Testis (tissue), 3 donors: ENCODE results near the gene ZNF689. TPM values are rescaled to one million over a fixed set of nuclear protein-coding genes. Genes with fewer than 3 reads are reported as not detected.

Experiments
- DNase-seq: peaks from one replicate; pipeline ENCODE4 v3.0.0-alpha.2; 2019
- H3K27ac ChIP-seq, 2 donors: fragments of 200-600 bp; sonication (generic); one replicate each; pipeline ENCODE4 v1.5.1; 2019
- H3K27me3 ChIP-seq: fragments of 200-600 bp; sonication (generic); one replicate; pipeline ENCODE4 v1.5.1; 2019
- H3K36me3 ChIP-seq: fragments of 200-600 bp; sonication (generic); one replicate; pipeline ENCODE4 v1.5.1; 2017; ENCODE audit warnings: low read depth; ENCODE audit errors: missing control alignments
- H3K4me1 ChIP-seq: fragments of 200-600 bp; sonication (generic); one replicate; pipeline ENCODE4 v1.5.1; 2019
- H3K4me3 ChIP-seq, 2 donors: fragments of 200-600 bp; sonication (generic); one replicate each; pipeline ENCODE4 v1.5.1; 2017 to 2019
- H3K9me3 ChIP-seq: fragments of 200-600 bp; sonication (generic); one replicate; pipeline ENCODE4 v1.5.1; 2017
- POLR2A ChIP-seq: fragments of 450-650 bp; IDR thresholded peaks from one replicate; pipeline ENCODE4 v1.6.1; 2017; ENCODE audit warnings: antibody characterized with exemption, mild to moderate bottlenecking, moderate library complexity
- WGBS, 2 donors: methylation state at CpG; one replicate each; pipeline ENCODE4 v1.1.5; 2018; 5-methylcytosine and 5-hydroxymethylcytosine counted together
- intact Hi-C: fragments of 100-400 bp; cut with DNase I; formaldehyde crosslinking; loops from one replicate; pipeline ENCODE4 v1.15.1; 2023; ENCODE audit warnings: low total_unique reads
- polyA plus RNA-seq: library from polyadenylated mRNA; stranded (reverse); fragments of 350-450 nt; fragmentation: Illumina TruSeq; extraction: RNeasy Lipid Tissue Mini Kit (QIAGEN cat#74804); gene quantifications from one replicate; pipeline ENCODE4 v1.2.3, GENCODE V29; 2014; ENCODE audit warnings: low read depth, low replicate concordance; ENCODE audit not compliant: insufficient read depth
- total RNA-seq, 2 donors: library from RNA; depleted of rRNA; stranded (reverse); fragments of >200 nt; gene quantifications; one replicate each; pipeline ENCODE4 v1.2.3, GENCODE V29; 2016
- TF ChIP-seq, protein P1 (sequence below), 3 experiments: fragments of 450-650 bp in 2 of 3; fragments of 200-600 bp in 1 of 3; sonication (generic) in 1 of 3; IDR thresholded peaks; one replicate each; pipeline ENCODE4 v1.5.1; 2016 to 2019; ENCODE audit warnings: antibody characterized with exemption in 3 of 3, mild to moderate bottlenecking in 2 of 3, moderate library complexity in 1 of 3

Gene ZNF689
- total and polyA plus RNA-seq, 3 donors from 2014 or later, result 33.0 to 82.7 (median 41.3) TPM

DNA sequence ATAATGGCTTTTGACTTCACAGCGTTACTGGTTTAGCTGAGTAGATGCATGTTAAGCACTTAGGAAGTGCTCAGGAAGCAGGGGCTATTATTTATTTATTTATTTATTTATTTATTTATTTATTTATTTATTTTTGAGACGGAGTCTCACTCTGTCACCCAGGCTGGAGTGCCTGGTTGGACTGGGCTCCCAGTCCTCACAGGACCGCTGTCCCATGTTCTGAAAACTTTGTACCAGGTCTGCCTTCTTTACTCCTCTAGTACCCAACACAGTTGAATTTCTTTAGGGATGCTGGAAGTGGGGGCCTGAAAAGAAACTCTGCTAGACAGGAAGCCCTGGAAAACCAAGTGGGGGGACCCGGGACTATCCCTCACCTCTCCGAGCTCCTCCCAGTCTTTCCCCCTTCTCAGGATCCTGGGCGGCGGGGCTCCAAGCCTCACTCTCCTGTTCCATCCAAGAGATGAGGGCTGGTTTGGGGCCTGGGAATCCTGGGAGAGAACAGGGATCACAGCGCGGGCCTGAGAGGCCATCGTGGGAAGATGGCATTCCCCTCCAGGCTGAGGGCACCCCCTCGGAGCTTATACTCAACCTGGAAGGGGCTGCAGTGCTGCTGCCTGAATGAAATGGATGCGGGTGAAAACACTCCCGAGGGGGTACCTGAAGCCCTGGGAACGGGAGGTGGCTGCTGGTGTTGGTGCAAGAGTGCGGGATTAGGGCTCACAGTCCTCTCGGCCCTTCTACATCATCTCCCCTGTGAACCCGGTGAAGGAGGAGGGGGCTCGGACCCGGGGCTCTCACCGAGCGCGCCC, 39.3 kb downstream of the ZNF689 start:
- WGBS, 2 donors, result 4 to 5% methylated on average over 7 to 22 of the region's 22 CpGs
- Histone ChIP-seq H3K27ac (peak overlapping the region; percentile 97), H3K27me3 (no peaks in the 10 kb centered on the region), H3K4me3 (peak overlapping the region; percentile 62 to 80), H3K4me1 (peaks cover 9% of the 10 kb centered on the region), H3K36me3 (no peaks in the 10 kb centered on the region), H3K9me3 (no peaks in the 10 kb centered on the region)
- peak; percentile 49 for DNase-seq
- intact Hi-C loops, result no loop called here
- no peak for TF ChIP-seq POLR2A
- TF ChIP-seq, protein P1, sequence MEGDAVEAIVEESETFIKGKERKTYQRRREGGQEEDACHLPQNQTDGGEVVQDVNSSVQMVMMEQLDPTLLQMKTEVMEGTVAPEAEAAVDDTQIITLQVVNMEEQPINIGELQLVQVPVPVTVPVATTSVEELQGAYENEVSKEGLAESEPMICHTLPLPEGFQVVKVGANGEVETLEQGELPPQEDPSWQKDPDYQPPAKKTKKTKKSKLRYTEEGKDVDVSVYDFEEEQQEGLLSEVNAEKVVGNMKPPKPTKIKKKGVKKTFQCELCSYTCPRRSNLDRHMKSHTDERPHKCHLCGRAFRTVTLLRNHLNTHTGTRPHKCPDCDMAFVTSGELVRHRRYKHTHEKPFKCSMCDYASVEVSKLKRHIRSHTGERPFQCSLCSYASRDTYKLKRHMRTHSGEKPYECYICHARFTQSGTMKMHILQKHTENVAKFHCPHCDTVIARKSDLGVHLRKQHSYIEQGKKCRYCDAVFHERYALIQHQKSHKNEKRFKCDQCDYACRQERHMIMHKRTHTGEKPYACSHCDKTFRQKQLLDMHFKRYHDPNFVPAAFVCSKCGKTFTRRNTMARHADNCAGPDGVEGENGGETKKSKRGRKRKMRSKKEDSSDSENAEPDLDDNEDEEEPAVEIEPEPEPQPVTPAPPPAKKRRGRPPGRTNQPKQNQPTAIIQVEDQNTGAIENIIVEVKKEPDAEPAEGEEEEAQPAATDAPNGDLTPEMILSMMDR (IDR thresholded peaks at IDR 0.05), result no peak

DNA sequence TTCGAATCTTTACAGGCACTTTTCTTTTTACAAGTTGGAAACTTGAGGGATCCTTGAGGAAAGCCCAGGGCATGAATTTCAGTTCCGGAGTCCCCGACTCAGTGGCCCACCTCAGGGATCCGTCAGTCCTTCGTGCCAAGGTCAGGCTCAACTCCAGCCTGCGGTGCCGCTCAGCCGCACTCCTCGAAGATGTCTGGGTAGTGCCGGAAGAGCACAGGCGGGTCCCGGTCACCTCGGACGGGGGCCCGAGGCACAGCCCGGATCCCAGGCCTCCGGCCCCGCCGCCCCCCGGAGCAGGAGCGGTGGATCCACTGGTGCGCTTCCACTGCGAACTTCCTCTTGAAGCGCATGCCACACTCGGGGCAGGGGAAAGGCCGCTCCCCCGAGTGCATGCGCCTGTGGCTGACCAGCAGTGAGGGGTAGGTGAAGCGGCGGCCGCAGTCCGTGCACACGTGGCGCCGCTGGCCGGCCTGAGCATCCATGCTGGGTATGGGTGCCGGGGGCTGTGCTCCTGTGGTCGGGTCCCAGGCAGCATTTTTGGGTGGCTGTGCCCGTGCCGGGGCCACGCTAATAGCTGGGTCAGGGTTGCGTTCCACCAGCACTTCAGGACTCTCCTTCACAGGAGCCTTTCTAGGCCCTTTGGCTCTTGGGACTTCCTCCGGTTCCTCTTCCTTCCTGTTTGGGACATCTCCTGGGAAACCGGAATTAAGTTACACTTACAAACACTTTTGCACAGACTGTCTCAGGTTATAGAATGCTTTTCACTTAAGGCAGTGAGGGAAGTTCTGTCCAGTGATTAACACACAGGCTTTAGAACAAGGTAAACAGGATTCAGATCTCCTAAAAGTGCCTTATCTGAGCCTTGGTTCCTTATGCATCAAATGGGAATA, 40.2 kb downstream of the ZNF689 start:
- TF ChIP-seq POLR2A, result no peak
- TF ChIP-seq, protein P1 (IDR thresholded peaks at IDR 0.05), result no peak
- 53 to 76% methylated on average over 21 to 44 of the region's 44 CpGs for WGBS, 2 donors

DNA sequence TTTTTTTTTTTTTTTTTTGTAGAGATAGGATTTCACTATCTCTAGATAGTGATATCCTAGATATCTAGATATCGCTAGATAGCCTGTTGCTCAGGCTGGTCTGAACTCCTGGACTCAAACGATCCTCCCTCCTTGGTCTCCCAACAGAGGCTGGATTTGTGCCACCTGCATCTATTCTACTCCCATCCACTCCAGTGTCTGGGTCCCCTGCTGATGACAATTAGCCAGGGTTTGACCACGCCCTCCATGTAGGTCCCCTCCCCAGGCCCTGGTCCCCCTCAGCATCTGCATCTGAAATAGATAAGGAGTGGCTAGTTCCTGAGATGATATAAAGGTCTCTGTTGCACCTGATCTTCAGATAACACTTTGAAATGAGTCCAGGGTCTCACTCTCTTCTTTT, 40.9 kb downstream of the ZNF689 start:
- intact Hi-C loops, result no loop called here
- 72 to 78% methylated on average over 3 of the region's 3 CpGs for WGBS, 2 donors
- Histone ChIP-seq H3K4me3 (no peak overlapping the region), H3K4me1 (peaks cover 9% of the 10 kb centered on the region), H3K27me3 (no peaks in the 10 kb centered on the region), H3K27ac (no peak overlapping the region), H3K36me3 (no peaks in the 10 kb centered on the region), H3K9me3 (no peaks in the 10 kb centered on the region)
- TF ChIP-seq, protein P1 (IDR thresholded peaks at IDR 0.05), result no peak
- no peak for TF ChIP-seq POLR2A
- DNase-seq, result no peak

More for the DNA sequence above, 40.2 kb downstream of the ZNF689 start:
- DNase-seq, result no peak
- H3K9me3 ChIP-seq, result no peaks in the 10 kb centered on the region
- intact Hi-C loops, result no loop called here
- peak overlapping the region in 1 of 2 donors; percentile 97 for H3K27ac ChIP-seq
- H3K4me1 ChIP-seq, result peaks cover 9% of the 10 kb centered on the region
- H3K36me3 ChIP-seq, result no peaks in the 10 kb centered on the region
- H3K27me3 ChIP-seq, result no peaks in the 10 kb centered on the region
- peak overlapping the region in 1 of 2 donors; percentile 38 for H3K4me3 ChIP-seq

DNA sequence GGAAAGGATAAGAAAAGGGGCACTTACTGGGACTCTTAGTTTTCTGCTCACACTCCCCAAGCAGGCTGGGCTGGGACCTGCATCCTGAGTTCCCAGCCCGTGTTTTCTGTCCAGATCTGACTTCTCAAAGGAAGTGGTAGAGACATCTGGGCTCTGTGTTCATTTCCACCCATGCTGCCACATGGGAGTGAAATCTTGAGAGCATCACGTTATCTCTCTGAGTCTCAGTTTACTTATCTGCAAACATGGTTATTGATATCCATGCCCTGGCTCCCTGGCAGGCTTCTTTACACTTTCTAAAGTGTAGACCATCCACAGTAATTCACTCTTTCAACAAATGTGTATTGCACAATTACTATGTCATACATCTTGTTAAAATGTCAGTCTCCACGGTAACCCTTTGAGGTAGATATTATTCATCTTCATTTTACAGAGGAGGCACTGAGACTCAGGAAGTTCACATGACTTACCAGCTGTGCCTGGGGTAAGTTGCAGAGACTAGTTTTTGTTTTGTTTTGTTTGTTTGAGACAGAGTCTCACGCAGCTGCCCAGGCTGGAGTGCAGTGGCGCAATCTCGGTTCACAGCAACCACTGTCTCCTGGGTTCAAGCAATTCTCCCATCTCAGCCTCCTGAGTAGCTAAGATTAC, 42.1 kb downstream of the ZNF689 start:
- TF ChIP-seq POLR2A, result no peak
- TF ChIP-seq, protein P1 (IDR thresholded peaks at IDR 0.05), result no peak
- DNase-seq, result no peak
- H3K9me3 ChIP-seq, result no peaks in the 10 kb centered on the region
- 76 to 83% methylated on average over 6 of the region's 6 CpGs for WGBS, 2 donors
- no peaks in the 10 kb centered on the region for H3K27me3 ChIP-seq
- intact Hi-C loops, result no loop called here
- no peak overlapping the region for H3K4me3 ChIP-seq
- H3K27ac ChIP-seq, result no peak overlapping the region
- H3K4me1 ChIP-seq, result peaks cover 9% of the 10 kb centered on the region
- H3K36me3 ChIP-seq, result no peaks in the 10 kb centered on the region
